ENCODE results near the gene RXRA.

Gene RXRA

GRCh38 chr9:134420974-134421432 is 94.7 kb downstream of the RXRA start:
- no peak for DNase-seq

DNA sequence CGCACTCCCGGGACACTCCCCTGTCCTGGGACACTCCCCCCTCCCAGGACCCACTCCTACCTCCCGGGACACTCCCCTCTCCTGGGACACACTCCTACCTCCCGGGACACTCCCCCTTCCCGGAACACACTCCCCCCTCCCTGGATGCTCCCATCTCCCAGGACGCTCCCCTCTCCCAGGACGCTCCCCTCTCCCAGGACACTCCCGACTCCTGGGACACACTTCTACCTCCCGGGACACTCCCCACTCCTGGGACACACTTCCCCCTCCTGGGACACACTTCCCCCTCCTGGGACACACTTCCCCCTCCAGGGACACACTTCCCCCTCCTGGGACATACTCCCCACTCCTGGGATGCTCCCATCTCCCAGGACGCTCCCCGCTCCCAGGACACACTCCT is 95.6 kb downstream of the RXRA start:
- DNase-seq = no peak

DNA sequence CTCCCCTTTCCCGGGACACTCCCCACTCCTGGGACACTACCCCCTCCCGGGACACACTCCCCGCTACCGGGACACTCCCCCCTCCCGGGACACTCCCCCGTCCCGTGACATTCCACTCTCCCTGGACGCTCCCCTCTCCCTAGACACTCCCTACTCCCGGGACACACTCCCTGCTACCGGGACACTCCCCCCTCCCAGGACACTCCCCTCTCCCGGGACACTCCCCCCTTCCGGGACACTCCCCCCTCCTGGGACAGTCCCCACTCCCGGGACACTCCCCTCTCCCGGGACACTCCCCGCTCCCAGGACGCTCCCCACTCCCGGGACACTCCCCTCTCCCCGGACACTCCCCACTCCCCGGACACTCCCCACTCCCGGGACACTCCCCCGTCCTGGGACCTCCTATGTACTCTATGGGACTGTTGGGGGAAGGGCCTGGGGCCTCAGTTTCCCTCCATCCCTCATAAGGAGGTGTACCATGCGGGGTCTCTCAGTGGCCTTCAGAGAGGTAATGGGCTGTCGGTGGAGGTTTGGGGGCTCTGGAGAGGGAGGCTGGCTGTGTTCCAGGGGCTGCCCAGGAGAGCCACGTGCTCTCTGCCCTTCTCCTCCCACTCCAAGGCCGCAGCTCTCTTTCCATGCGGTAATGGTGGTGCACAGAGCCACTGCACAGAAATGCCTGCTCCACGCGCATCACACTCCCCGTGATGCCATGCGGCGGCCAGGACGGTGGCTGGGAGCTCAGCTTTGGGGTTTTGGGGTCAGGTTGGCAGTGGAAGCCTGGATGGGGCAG is 96.2 kb downstream of the RXRA start:
- DNase-seq = no peak

GRCh38 chr9:134423166-134423565 is 96.9 kb downstream of the RXRA start:
- DNase-seq = no peak

DNA sequence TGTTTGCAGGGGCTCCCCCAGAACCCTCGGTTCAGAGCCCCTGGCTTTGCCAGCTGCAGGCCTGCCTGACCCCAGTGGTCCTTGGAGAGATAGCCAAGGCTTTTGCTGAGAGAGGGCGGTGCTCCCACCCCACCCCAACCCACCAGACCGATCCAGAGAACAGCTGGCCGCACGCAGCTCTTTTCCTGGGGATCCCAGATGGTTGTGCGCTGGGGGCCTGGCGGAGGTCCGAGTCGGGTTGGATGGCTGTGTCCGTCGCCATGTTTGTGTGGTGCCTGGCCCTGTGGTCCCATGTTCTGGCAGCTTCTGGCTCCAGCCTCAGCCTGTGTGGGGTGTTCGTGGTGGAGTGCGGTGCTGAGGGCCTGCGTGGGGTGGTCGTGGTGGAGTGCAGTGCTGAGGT is 97.5 kb downstream of the RXRA start:
- no peak for DNase-seq

GRCh38 chr9:134424818-134425217 is 98.6 kb downstream of the RXRA start:
- no peak for DNase-seq

- no peak for DNase-seq
Measured at GRCh38 chr9:134425401-134425800, 99.1 kb downstream of the RXRA start.

GRCh38 chr9:134425812-134426211 is 99.6 kb downstream of the RXRA start:
- no peak for DNase-seq

DNA sequence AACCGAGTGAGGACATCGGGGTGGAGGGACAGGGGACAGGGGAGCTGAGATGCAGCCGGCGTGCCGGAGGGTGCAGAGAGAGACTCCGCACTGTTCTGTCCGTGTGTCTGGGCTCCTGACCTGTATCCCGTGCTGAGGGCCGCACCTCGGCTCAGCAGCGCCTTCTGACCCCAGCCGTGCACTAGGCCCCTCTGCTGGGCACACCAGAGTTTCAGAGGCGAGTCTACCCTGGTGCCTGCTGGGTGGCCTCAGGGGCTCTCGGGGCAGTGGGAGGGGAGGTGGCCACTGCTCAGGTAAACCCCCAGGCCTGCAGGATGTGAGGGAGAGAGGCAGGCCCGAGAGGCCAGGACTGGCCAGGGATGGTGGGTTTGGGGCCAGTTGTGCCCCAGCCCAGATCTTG is 100.2 kb downstream of the RXRA start:
- no peak for DNase-seq

GRCh38 chr9:134427153-134427782 is 101.0 kb downstream of the RXRA start:
- no peak for DNase-seq

GRCh38 chr9:134428559-134428958 is 102.3 kb downstream of the RXRA start:
- DNase-seq = no peak

DNA sequence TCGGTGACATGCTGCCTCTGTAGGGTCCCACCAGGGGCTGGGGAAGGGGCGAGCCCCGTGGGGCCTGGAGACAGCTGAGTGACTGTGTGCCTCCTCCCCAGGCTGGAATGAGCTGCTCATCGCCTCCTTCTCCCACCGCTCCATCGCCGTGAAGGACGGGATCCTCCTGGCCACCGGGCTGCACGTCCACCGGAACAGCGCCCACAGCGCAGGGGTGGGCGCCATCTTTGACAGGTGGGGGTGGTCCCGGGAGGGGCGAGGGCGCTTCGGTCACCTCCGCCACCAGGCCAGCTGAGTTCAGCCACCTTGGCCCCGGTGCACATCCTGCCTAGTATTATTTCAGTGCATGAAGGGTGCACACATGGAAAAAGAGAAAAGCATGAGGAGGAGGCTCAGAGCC is 102.8 kb downstream of the RXRA start:
- DNase-seq = no peak

DNA sequence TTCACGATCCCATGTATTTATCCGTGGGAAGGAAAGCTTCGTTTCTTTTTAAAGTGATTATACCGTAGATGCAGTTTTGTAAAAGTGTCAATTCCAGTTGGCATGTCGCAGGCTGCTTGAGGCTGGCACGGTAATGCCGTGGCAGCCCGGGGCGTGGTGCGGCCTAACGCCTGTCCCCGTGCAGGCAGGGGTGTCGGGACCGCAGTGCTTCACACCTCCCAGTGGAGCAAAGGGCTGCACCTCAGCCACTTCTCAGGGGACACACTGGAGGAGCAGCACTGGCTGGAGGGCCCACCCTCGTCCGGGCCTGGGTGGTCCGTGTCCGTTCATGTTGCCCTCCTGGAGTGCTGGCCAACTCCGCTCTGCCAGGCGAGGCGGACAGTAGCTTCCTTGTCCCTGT is 103.2 kb downstream of the RXRA start:
- DNase-seq = no peak

DNA sequence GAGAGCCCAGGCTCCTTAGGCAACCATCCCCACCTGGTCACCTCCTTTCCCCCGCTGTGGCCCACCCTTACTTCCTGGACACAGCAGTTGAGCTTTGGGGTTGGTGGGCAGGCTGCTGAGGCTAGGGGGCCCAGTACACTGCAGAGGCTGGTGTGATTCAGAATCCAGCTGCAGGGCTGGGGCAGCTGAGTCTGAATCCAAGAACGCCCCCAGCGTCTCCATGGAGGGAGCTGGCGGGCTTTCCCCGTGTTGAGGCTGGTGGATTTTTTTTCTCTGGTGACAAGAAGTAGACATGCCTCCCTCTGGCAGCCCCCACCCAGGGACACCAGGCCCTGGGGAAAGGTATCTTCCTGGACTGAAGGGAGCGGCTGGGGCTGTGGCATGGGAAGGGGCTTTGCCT is 104.8 kb downstream of the RXRA start:
- no peak for DNase-seq

- DNase-seq = no peak
Measured at GRCh38 chr9:134431626-134432025, 105.4 kb downstream of the RXRA start.

DNA sequence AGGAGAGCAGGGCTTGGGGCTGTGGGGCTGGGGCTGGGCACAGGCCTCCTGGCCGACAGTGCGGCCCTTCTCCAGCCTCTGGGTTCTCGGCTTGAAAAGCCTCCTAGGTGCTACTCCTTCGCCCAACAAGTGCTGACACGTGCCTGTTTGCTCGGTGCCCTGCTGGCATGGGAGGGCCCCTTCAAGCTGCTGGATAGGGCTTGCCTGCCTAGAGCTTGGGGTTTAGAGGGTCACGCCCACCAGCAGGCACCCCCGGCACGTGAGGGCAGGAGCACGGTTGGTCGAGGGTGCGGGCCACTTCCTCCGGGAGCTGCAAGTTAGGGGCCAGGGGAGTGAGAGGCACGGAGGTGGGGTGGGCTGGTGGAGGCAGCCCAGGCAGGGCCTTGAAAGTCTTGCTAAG is 106.2 kb downstream of the RXRA start:
- DNase-seq = no peak

- DNase-seq = no peak
Measured at GRCh38 chr9:134433101-134433500, 106.8 kb downstream of the RXRA start.

DNA sequence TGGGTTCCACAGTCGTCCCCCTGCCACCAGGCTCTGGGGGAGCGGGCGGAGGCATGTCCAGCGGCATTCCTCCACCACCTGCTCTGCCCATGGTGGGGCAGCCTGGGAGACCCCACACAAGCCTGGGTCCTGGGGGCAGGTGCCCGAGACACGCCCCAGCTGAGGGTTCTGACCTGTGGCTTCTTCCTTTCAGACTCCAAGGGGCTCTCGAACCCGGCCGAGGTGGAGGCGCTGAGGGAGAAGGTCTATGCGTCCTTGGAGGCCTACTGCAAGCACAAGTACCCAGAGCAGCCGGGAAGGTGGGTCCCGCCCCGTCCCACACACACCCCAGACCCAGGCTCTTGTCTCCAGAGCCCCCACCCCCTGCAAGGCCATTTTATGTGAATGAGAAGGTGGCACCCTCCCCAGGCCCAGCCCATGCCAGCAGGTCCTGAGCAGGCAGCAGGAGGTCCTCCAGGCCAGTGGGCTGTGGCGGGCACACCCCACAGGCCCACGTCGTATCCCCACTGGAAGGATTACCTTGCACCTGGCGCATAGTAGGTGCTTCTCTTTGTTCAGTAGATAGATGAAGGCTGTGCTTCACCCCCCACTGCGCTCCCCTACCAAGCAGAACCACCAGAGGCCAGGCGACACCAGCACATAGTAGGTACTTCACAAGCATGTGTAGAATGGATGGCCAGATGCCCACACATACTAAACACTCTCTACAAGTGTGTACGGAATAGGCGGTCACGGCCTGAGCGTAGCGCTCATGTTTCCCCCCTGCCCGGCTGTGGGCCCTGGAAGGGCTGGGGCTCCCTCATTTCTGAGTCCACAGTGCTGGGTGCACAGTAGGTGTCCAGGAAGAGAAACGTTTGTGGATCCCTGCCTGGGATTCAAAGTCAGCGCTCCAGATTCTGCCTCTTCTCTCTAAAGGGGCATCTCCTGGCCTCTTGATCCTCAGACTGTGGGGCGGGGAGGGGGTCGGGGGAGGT is 107.9 kb downstream of the RXRA start:
- DNase-seq = no peak

DNA sequence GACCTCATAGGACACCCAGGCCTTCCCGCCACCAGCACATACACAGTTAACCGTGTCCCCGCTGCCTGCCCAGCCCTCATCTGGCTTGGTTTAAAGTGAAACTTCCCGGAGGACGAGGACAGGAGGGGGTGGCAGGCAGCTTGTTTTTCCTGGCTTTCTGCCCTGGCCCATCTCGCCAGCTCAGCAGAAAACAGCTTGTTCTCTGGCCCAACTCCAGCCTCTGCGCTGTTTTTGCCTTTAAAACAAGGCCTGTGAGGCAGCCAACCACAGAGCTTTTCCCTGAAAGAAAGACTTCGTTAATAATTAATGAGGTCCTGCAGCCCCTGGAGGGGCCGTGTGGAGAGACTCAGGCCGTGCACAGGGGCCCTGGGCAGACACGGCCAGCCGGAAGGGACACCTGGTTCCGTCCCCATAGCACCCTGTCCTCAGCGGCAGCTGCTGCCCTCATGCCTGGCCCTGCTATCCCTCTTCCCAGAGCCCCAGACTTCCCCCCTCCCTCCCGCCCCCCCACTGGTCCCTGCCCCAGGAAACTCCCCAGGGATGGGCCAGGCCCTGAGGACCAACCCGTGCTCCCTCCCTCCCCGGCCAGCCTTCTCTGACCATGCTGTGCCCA is 108.7 kb downstream of the RXRA start:
- DNase-seq = no peak

- no peak for DNase-seq
Measured at GRCh38 chr9:134435550-134436378, 109.5 kb downstream of the RXRA start.

GRCh38 chr9:134436379-134436762 is 110.1 kb downstream of the RXRA start:
- no peak for DNase-seq

- no peak for DNase-seq
Measured at GRCh38 chr9:134436911-134437310, 110.7 kb downstream of the RXRA start.

All from stimulated activated CD4-positive, alpha-beta T cell treated with anti-CD3 and anti-CD28 coated beads, Interleukin-1b, Interleukin-23, amount 100 ng/mL, for 48 hours (primary cell).